OCI-LY7 (cell line): ENCODE results near the gene ATXN1.

ENCODE experiments used
- CTCF ChIP-seq: fragments of 200-600 bp; sonication (generic); conservative IDR thresholded peaks from 2 replicates; pipeline ENCODE4 v1.5.1; 2014; ENCODE audit warnings: mild to moderate bottlenecking, antibody characterized with exemption, low read length, moderate library complexity, mixed read lengths
- EZH2phosphoT487 ChIP-seq: fragments of 200-600 bp; sonication (generic); IDR thresholded peaks from 2 replicates; pipeline ENCODE4 v1.6.1; 2018; ENCODE audit warnings: low read depth, borderline replicate concordance, mild to moderate bottlenecking, mixed run types, antibody characterized with exemption, low read length, moderate library complexity, mixed read lengths

- TF ChIP-seq CTCF (no peak), EZH2phosphoT487 (no peak)
These were observed 113.8 kb downstream of the ATXN1 start for GRCh38 chr6:16647422-16647821.
